ENCODE data around the gene SLC25A15.

Gene SLC25A15

DNA sequence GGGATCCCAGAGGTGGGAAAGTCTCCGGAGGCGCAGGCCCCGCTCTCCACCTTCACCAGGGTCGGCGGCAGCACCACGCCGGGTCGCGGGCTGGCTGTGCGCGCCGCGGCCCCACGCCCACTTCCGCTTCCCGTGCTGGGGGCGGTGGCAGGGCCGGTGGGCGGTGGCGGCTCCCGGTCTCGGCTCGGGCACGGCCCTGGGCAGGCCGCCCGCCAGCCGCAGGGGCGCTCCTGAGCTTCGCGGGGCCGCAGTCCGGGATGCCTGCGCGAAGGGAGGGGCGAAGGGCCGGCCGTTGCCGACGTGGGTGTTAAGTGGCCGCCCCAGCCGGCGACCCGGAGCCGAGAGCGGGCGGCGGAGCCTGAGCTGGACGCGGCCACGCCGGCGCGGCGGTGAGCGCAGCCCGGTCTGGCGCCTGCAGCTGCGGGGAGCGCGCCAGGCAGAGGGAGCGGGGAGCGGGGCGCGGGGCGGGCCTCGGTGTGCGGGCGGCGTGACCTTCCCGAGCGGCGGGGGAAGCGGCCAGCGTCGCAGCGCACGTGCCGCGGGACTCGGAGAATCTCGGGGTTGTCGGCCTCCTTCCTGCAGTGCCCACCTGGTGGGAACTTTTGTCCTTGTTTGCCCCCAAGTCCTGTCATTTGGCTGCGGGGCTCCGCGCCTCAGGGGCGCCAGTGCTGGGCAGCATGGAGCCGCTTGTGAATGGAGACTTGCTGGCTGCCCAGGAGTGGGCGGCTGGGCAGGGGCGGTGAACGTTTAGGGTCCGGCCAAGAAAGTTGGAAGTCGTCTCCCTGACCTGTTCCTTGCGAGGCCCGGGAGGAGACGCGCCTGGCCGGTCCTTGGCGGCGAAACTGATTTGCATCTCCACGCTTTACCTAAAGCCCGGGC is at the start of gene SLC25A15:
Gene SLC25A15, plus strand, starts transcription at position 337 of the 879 bp plus-strand sequence. CDS start 3,616 bp downstream, outside the sequence.
- TF ChIP-seq, protein P1, sequence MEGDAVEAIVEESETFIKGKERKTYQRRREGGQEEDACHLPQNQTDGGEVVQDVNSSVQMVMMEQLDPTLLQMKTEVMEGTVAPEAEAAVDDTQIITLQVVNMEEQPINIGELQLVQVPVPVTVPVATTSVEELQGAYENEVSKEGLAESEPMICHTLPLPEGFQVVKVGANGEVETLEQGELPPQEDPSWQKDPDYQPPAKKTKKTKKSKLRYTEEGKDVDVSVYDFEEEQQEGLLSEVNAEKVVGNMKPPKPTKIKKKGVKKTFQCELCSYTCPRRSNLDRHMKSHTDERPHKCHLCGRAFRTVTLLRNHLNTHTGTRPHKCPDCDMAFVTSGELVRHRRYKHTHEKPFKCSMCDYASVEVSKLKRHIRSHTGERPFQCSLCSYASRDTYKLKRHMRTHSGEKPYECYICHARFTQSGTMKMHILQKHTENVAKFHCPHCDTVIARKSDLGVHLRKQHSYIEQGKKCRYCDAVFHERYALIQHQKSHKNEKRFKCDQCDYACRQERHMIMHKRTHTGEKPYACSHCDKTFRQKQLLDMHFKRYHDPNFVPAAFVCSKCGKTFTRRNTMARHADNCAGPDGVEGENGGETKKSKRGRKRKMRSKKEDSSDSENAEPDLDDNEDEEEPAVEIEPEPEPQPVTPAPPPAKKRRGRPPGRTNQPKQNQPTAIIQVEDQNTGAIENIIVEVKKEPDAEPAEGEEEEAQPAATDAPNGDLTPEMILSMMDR (IDR thresholded peaks at IDR 0.05; ENCODE audit: low read length, missing control alignments): no peak
- DNase-seq (ENCODE audit: low read depth): peak; percentile 79
- peak within 1 kb of the TSS; percentile 69 for H3K4me3 ChIP-seq (replicated peaks; ENCODE audit: low read depth, low read length)

DNA sequence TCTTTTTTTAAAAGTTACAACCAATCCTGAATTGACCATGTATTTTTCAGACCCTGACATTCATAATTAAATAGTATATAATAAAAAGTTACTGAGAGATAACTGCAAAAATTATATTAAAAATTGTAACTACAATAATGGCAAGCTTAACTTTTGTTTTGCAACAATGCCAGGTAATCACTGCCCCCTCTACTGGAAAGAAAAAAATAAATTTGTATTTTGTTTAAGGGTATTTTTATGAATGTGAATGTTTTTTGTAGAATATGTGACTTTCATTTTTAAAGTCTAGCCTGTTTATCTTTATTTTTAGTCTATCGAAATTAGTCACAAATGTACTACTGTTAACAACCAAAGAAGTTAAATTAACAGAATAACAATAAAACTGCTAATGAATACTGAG is 40.1 kb upstream of the SLC25A15 start:
- TF ChIP-seq, protein P1 (IDR thresholded peaks at IDR 0.05; ENCODE audit: low read length, missing control alignments): peak; percentile 29
- no peak overlapping the region for H3K4me3 ChIP-seq (replicated peaks; ENCODE audit: low read depth, low read length)
- DNase-seq (ENCODE audit: low read depth): peak; percentile 3

DNA sequence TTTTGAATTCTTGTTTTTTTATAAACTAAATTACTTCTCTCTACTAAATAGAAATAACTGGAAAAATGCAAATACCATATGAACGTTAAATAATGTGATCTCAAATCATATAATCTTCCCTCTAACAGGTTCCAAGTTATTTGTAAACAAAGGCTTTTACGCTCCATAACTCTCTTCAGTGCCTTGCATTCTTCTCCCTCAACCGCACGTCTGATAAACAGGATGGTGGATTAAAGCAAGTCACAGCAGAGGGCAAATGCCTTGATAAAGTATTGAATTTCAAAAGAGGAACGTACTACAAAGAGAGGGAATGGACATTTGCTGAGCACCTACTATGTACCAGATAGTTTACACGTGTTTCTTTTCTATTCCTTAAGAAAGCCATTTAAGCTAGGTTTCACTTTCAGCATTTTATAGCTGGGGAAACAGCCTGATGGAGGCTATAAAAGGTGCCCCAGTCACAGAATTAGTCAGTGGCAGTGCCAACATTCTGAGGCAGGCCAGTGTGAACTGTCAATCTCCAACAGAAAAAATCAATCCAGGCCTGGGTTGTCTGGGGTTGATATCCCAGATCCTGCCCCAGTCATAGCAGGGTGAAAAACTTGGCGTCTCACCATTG is 34.2 kb upstream of the SLC25A15 start:
- H3K4me3 ChIP-seq (replicated peaks; ENCODE audit: low read depth, low read length): no peak overlapping the region
- DNase-seq (ENCODE audit: low read depth): no peak
- TF ChIP-seq, protein P1 (IDR thresholded peaks at IDR 0.05; ENCODE audit: low read length, missing control alignments): no peak

DNA sequence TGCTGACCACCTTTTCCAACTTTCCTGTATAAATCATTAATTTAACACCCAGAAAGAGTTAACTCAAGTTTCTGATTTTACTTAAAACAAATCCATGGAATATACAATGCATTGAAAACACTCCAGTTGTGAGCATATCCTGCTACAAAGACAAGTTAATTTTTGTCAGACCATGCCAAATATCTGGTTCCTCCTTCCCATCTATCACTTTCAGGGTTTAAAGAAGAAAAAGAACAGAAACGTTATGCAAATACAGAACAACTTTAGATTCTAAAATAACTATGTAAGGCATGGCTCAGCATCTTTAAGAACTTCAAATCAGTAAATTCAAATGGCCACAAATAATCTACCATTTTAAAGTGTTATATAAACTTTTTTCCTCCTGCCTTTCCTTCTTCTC is 33.4 kb upstream of the SLC25A15 start:
- TF ChIP-seq, protein P1 (IDR thresholded peaks at IDR 0.05; ENCODE audit: low read length, missing control alignments): no peak
- no peak overlapping the region for H3K4me3 ChIP-seq (replicated peaks; ENCODE audit: low read depth, low read length)
- DNase-seq (ENCODE audit: low read depth): no peak

DNA sequence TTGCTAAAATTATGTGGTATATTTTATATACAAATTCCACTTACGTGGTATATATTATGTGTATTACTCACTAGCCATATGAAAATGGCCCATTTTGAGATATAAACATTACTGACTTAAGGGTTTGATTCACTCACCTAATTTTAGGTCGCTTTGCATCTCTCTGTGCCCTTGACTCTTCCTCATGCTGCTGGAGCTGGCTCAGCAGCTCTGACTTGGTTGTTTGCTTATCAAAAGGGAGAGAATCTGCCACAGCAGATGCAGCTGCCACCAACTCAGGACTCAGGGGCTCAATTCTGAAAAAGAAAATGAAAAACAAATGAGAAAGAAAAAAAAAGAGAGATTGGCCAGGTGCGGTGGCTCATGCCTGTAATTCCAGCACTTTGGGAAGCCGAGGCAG is 30.6 kb upstream of the SLC25A15 start:
- no peak for DNase-seq (ENCODE audit: low read depth)
- no peak overlapping the region for H3K4me3 ChIP-seq (replicated peaks; ENCODE audit: low read depth, low read length)
- TF ChIP-seq, protein P1 (IDR thresholded peaks at IDR 0.05; ENCODE audit: low read length, missing control alignments): no peak

DNA sequence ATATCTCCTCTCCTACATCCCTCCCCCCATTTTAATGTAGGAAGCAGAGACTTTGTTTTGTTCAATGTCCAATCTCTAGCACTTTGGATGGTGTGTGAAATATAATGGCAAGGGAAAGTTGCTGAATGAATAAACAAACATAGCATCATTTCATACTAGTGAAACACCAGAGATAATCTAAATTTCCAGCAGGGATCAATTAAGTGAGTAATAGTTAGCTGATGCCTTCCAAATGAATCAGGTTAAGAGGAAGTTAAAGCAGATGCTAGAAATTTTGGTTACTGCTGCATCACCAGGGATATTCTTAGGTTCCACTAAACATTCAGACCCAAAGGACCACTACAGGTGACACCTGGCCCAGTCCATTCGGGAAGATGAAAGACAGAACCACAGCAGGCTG is 26.6 kb upstream of the SLC25A15 start:
- H3K4me3 ChIP-seq (replicated peaks; ENCODE audit: low read depth, low read length): no peak overlapping the region
- no peak for DNase-seq (ENCODE audit: low read depth)
- TF ChIP-seq, protein P1 (IDR thresholded peaks at IDR 0.05; ENCODE audit: low read length, missing control alignments): no peak
